ENCODE results near the gene CDH19.
"Not testable (repeated sequence)": the region's sequence is repeated elsewhere in the genome, so short reads cannot be mapped to it uniquely, and the experiment has no call there.

The CDH19 gene

GRCh38 chr18:66466184-66466583 lies 137.7 kb downstream of the CDH19 start:
- H3K27me3 ChIP-seq (ENCODE audit: low read depth); H3K4me3 ChIP-seq; H3K36me3 ChIP-seq (replicated peaks); H3K4me1 ChIP-seq; in situ Hi-C loops (cut with MboI; ENCODE audit: low sequenced_read_pairs); H3K9me3 ChIP-seq; DNase-seq (ENCODE audit: low spot score in 2 of 2): not testable (repeated sequence)

- Histone ChIP-seq H3K9me3 (no peaks in the 10 kb centered on the region), H3K4me3 (no peak overlapping the region), H3K27me3 (ENCODE audit: low read depth) (no peaks in the 10 kb centered on the region), H3K4me1 (no peaks in the 10 kb centered on the region), H3K36me3 (replicated peaks) (no peaks in the 10 kb centered on the region)
- in situ Hi-C loops (cut with MboI; ENCODE audit: low sequenced_read_pairs): no loop called here
- DNase-seq (ENCODE audit: low spot score in 2 of 2): no peak
Observed at GRCh38 chr18:66461344-66461743, 142.5 kb downstream of the CDH19 start.

- Histone ChIP-seq H3K9me3 (no peaks in the 10 kb centered on the region), H3K27me3 (ENCODE audit: low read depth) (no peaks in the 10 kb centered on the region), H3K4me1 (no peaks in the 10 kb centered on the region), H3K36me3 (replicated peaks) (no peaks in the 10 kb centered on the region), H3K4me3 (no peak overlapping the region)
- DNase-seq (ENCODE audit: low spot score in 2 of 2): no peak
- in situ Hi-C loops (cut with MboI; ENCODE audit: low sequenced_read_pairs): no loop called here
Observed at GRCh38 chr18:66457245-66457644, 146.6 kb downstream of the CDH19 start.
